A673 (cell line): Measurements from ENCODE around the gene DCANP1. TPM values are rescaled to one million over a fixed set of nuclear protein-coding genes. Genes with fewer than 3 reads are reported as not detected.

ENCODE experiments used
- BruUV-seq: library from RNA; stranded (reverse); fragments of 400-500 nt; replicated peaks from 2 replicates; lab custom pipeline; 2021; lab: Mats Ljungman, UMichigan
- CTCF ChIA-PET: fragments of 300-600 bp; sonication (Branson Sonifier 250); formaldehyde crosslinking; loops from one replicate; lab custom pipeline; 2022; ENCODE audit warnings: antibody characterized with exemption; lab: Charles Lee
- POLR2A ChIA-PET: fragments of 300-600 bp; sonication (Branson Sonifier 250); formaldehyde crosslinking; loops from one replicate; lab custom pipeline; 2022; ENCODE audit warnings: antibody characterized with exemption; ENCODE audit not compliant: low non-redundant PET; lab: Charles Lee
- DNase-seq: peaks from one replicate; pipeline ENCODE4 v3.0.0-alpha.2; 2015; ENCODE audit warnings: low spot score
- H3K27ac ChIP-seq: fragments of 200-600 bp; sonication (generic); 2 replicates; pipeline ENCODE4 v1.5.1; 2016; ENCODE audit warnings: mixed run types, low read depth, mild to moderate bottlenecking, mixed read lengths, antibody characterized with exemption, low read length; ENCODE audit not compliant: poor library complexity, severe bottlenecking
- H3K27me3 ChIP-seq: fragments of 200-600 bp; sonication (generic); replicated peaks from 2 replicates; pipeline ENCODE4 v1.6.1; 2017; ENCODE audit warnings: mixed run types, low read depth, mild to moderate bottlenecking, mixed read lengths, antibody characterized with exemption, low read length; ENCODE audit not compliant: insufficient read depth, poor library complexity
- H3K36me3 ChIP-seq: fragments of 200-600 bp; sonication (generic); 2 replicates; pipeline ENCODE4 v1.6.1; 2016; ENCODE audit warnings: mixed run types, mild to moderate bottlenecking, mixed read lengths, antibody characterized with exemption, low read length; ENCODE audit not compliant: insufficient read depth, poor library complexity, severe bottlenecking
- H3K4me1 ChIP-seq: fragments of 200-600 bp; sonication (generic); 2 replicates; pipeline ENCODE4 v1.6.1; 2017; ENCODE audit warnings: mixed run types, mild to moderate bottlenecking, mixed read lengths, antibody characterized with exemption, low read length; ENCODE audit not compliant: insufficient read depth, poor library complexity, severe bottlenecking
- H3K4me3 ChIP-seq: fragments of 200-600 bp; sonication (generic); 2 replicates; pipeline ENCODE4 v1.5.1; 2016; ENCODE audit warnings: low read depth, mixed run types, mild to moderate bottlenecking, mixed read lengths, low read length; ENCODE audit not compliant: poor library complexity, severe bottlenecking
- H3K9me3 ChIP-seq: fragments of 200-600 bp; sonication (generic); 2 replicates; pipeline ENCODE4 v1.6.1; 2016; ENCODE audit warnings: mixed run types, low read depth, mild to moderate bottlenecking, mixed read lengths, antibody characterized with exemption, low read length; ENCODE audit not compliant: poor library complexity, severe bottlenecking
- EZH2 ChIP-seq: fragments of 200-600 bp; sonication (generic); IDR thresholded peaks from 2 replicates; pipeline ENCODE4 v1.6.1; 2017; ENCODE audit warnings: borderline replicate concordance, low read depth, mild to moderate bottlenecking, mixed read lengths, antibody characterized with exemption, low read length; ENCODE audit not compliant: poor library complexity, severe bottlenecking
- intact Hi-C: fragments of 100-400 bp; cut with micrococcal nuclease; formaldehyde crosslinking; loops from one replicate; pipeline ENCODE4 v1.10.0; 2022; ENCODE audit not compliant: unreplicated experiment
- total RNA-seq: library from RNA; stranded (reverse); gene quantifications from 2 replicates; pipeline ENCODE4 v1.2.3, GENCODE V29; 2021
- TF ChIP-seq, protein P1 (sequence below): fragments of 300-800, 200-600 bp; sonication (generic); conservative IDR thresholded peaks from 2 replicates; pipeline ENCODE4 v1.5.1; 2017; ENCODE audit warnings: low read depth, mild to moderate bottlenecking, antibody characterized with exemption, low read length, moderate library complexity, mixed read lengths

DCANP1 gene
- total RNA-seq, 1 experiment from 2014 or later, result not detected

DNA sequence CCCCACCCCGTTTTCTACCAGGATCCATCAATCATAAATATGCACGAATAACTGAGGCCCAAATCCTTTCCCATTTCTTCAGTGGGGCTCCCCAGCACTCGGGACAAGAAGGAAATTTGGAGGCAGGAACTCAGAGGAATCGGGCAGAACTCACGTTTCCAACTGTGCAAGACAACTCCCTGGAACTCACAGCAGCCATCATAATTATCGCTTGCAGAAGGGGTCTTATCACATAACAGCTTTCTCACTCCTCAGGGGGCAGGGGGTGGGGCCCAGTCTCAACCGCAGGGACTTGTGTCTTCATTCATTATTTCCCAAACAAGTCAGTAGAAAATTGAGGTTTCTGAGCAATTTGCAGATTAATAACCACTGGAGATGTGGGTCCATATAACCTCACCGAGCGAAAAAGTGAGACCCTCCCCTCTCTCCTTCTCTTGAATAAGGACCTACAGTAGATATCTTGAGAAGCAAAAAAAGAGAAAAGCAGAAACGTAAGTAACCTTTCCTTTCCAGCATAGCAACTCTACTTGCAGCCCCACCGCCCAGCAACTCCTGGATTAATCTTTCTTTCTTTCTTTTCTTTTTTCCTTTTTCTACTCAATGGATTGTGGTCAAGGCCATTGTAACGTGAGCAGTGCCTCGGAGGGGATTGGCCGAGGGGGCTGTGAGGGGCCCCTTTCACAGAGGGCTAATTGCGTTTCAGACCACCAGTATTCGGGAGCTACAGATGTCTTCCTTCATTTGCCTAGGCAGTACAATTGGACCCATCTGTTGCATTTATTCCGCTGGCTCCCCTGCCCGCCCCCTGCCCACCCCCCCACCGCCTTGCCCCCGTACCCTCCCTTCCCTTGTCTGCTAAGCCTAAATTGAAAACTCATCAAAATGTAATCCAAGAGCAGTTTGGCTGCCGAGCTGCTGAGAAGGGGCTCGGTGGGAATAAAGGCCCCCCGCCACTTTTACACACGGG is 29.8 kb upstream of the DCANP1 start:
- POLR2A ChIA-PET, result no interaction called here
- Histone ChIP-seq H3K9me3 (no peaks in the 10 kb centered on the region), H3K36me3 (no peaks in the 10 kb centered on the region), H3K4me1 (no peaks in the 10 kb centered on the region), H3K27ac (no peak overlapping the region), H3K4me3 (no peak overlapping the region), H3K27me3 (peaks cover 30% of the 10 kb centered on the region)
- no peak for DNase-seq
- TF ChIP-seq EZH2, result no peak
- TF ChIP-seq, protein P1, sequence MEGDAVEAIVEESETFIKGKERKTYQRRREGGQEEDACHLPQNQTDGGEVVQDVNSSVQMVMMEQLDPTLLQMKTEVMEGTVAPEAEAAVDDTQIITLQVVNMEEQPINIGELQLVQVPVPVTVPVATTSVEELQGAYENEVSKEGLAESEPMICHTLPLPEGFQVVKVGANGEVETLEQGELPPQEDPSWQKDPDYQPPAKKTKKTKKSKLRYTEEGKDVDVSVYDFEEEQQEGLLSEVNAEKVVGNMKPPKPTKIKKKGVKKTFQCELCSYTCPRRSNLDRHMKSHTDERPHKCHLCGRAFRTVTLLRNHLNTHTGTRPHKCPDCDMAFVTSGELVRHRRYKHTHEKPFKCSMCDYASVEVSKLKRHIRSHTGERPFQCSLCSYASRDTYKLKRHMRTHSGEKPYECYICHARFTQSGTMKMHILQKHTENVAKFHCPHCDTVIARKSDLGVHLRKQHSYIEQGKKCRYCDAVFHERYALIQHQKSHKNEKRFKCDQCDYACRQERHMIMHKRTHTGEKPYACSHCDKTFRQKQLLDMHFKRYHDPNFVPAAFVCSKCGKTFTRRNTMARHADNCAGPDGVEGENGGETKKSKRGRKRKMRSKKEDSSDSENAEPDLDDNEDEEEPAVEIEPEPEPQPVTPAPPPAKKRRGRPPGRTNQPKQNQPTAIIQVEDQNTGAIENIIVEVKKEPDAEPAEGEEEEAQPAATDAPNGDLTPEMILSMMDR, result no peak
- intact Hi-C loops, result no loop called here
- BruUV-seq, result no TSS peak
- CTCF ChIA-PET, result interaction anchor here (0.8 kb wide), 1 partner anchor 80 kb away, joined by 3 read pairs; no protein-coding TSS in a partner anchor

DNA sequence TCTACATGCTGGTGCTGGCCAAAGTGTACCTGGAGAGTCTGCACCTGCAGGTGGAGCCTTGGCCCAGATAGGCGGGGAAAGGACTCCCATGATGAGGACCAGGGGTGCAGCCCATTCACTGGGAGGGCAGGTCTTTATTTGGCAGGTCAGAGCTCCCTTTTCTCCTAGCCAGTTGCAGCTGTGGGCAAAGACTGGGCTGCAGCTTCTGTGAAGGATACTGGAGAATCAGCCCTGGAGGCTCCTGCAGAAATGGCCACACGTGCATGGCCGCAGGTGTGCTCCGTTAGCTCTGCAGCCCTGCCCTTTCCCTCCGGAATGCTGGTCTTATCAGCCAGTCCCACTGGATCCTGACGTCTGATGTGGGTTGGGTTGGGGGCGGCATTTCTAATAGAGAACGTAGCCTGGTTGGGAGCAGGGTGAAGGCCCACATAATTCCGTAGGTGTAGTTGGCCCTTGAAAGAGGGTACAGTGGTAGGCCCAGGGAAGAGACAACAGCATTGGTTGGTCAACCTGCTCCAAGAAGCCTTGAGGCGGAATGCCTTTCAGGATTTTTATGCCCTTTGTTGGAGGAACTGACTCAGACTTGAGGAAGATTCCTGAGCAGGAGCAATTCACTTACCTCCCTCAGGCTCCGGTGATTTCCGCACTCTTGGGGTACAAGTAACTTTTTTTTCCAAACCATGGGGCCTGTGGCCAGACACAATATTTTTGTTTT is 27.0 kb upstream of the DCANP1 start:
- H3K9me3 ChIP-seq, result no peaks in the 10 kb centered on the region
- peaks cover 51% of the 10 kb centered on the region for H3K27me3 ChIP-seq
- POLR2A ChIA-PET, result no interaction called here
- no peak overlapping the region for H3K27ac ChIP-seq
- CTCF ChIA-PET, result no interaction called here
- H3K4me3 ChIP-seq, result no peak overlapping the region
- TF ChIP-seq EZH2, result no peak
- TF ChIP-seq, protein P1, result no peak
- BruUV-seq, result no TSS peak
- intact Hi-C loops, result no loop called here
- no peaks in the 10 kb centered on the region for H3K36me3 ChIP-seq
- no peaks in the 10 kb centered on the region for H3K4me1 ChIP-seq
- no peak for DNase-seq

DNA sequence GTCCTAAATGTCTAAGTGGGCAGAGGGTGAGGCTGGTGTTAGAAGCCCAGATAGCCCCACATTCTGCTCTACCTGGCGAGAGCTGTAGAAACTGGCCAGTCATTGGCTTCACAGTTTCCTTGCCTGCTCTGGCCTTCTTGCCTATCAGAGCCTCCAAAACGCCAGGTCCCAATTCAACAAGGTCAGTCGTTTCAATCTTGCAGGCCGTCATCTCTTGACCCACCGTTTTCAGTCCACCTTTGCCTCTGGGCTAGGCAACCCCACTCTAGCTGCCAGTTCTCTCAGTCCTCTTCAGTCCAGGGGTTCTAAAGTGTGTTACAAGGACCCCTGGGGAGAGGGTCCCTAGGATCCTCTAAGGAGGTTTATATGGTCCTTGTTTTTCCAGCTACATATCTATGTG is 25.0 kb upstream of the DCANP1 start:
- TF ChIP-seq EZH2, result no peak
- TF ChIP-seq, protein P1, result no peak
- POLR2A ChIA-PET, result no interaction called here
- no peak overlapping the region for H3K27ac ChIP-seq
- CTCF ChIA-PET, result no interaction called here
- no TSS peak for BruUV-seq
- no peaks in the 10 kb centered on the region for H3K4me1 ChIP-seq
- DNase-seq, result no peak
- H3K36me3 ChIP-seq, result no peaks in the 10 kb centered on the region
- H3K4me3 ChIP-seq, result no peak overlapping the region
- H3K9me3 ChIP-seq, result no peaks in the 10 kb centered on the region
- peaks cover 55% of the 10 kb centered on the region for H3K27me3 ChIP-seq
- intact Hi-C loops, result no loop called here
